ENCODE results near the gene USP30. TPM values are rescaled to one million over a fixed set of nuclear protein-coding genes. Genes with fewer than 3 reads are reported as not detected.
"Not testable (repeated sequence)": the region's sequence is repeated elsewhere in the genome, so short reads cannot be mapped to it uniquely, and the experiment has no call there.

USP30 gene
- total RNA-seq, 1 donor from 2014 or later = 9.4 TPM

- Histone ChIP-seq H3K27me3 (ENCODE audit: control insufficient read depth, insufficient read depth, low read length) (no peaks in the 10 kb centered on the region), H3K36me3 (ENCODE audit: control insufficient read depth, insufficient read depth, low read length) (no peaks in the 10 kb centered on the region), H3K4me3 (ENCODE audit: low read depth, low read length) (no peak overlapping the region)
- TF ChIP-seq, protein P1, sequence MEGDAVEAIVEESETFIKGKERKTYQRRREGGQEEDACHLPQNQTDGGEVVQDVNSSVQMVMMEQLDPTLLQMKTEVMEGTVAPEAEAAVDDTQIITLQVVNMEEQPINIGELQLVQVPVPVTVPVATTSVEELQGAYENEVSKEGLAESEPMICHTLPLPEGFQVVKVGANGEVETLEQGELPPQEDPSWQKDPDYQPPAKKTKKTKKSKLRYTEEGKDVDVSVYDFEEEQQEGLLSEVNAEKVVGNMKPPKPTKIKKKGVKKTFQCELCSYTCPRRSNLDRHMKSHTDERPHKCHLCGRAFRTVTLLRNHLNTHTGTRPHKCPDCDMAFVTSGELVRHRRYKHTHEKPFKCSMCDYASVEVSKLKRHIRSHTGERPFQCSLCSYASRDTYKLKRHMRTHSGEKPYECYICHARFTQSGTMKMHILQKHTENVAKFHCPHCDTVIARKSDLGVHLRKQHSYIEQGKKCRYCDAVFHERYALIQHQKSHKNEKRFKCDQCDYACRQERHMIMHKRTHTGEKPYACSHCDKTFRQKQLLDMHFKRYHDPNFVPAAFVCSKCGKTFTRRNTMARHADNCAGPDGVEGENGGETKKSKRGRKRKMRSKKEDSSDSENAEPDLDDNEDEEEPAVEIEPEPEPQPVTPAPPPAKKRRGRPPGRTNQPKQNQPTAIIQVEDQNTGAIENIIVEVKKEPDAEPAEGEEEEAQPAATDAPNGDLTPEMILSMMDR (IDR thresholded peaks at IDR 0.05; ENCODE audit: insufficient read depth, low read length, poor library complexity, severe bottlenecking) = no peak
- no peak for DNase-seq (ENCODE audit: low read depth)
These were observed 23.0 kb upstream of the USP30 start for GRCh38 chr12:109029411-109029810.

GRCh38 chr12:109033239-109034196, 18.9 kb upstream of the USP30 start:
- H3K27me3 ChIP-seq (ENCODE audit: control insufficient read depth, insufficient read depth, low read length) = no peaks in the 10 kb centered on the region
- no peak for DNase-seq (ENCODE audit: low read depth)
- no peak overlapping the region for H3K4me3 ChIP-seq (ENCODE audit: low read depth, low read length)
- TF ChIP-seq, protein P1 (IDR thresholded peaks at IDR 0.05; ENCODE audit: insufficient read depth, low read length, poor library complexity, severe bottlenecking) = no peak
- H3K36me3 ChIP-seq (ENCODE audit: control insufficient read depth, insufficient read depth, low read length) = no peaks in the 10 kb centered on the region

- no peaks in the 10 kb centered on the region for H3K36me3 ChIP-seq (ENCODE audit: control insufficient read depth, insufficient read depth, low read length)
- TF ChIP-seq, protein P1 (IDR thresholded peaks at IDR 0.05; ENCODE audit: insufficient read depth, low read length, poor library complexity, severe bottlenecking) = no peak
- no peaks in the 10 kb centered on the region for H3K27me3 ChIP-seq (ENCODE audit: control insufficient read depth, insufficient read depth, low read length)
- no peak for DNase-seq (ENCODE audit: low read depth)
- no peak overlapping the region for H3K4me3 ChIP-seq (ENCODE audit: low read depth, low read length)
These were observed 15.4 kb upstream of the USP30 start for GRCh38 chr12:109036975-109037374.

DNA sequence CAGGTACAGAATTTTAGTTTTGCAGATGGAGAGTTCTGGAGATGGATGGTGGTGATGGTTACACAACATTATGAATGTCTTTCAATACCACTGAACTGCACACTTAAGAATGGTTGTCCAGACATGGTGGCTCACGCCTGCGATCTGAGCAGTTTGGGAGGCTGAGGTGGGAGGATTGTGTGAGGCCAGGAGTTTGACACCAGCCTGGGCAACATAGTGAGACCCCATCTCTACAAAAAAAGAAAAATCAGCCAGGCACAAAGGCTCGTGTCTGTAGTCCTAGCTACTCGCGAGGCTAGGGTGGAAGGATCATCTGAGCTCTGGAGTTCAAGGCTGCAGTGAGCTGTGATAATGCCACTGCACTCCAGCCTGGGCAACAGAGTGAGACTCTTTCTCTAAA, 8.1 kb upstream of the USP30 start:
- H3K27me3 ChIP-seq (ENCODE audit: control insufficient read depth, insufficient read depth, low read length) = no peaks in the 10 kb centered on the region
- no peaks in the 10 kb centered on the region for H3K36me3 ChIP-seq (ENCODE audit: control insufficient read depth, insufficient read depth, low read length)
- TF ChIP-seq, protein P1 (IDR thresholded peaks at IDR 0.05; ENCODE audit: insufficient read depth, low read length, poor library complexity, severe bottlenecking) = no peak
- no peak overlapping the region for H3K4me3 ChIP-seq (ENCODE audit: low read depth, low read length)
- DNase-seq (ENCODE audit: low read depth) = no peak

- TF ChIP-seq, protein P1 (IDR thresholded peaks at IDR 0.05; ENCODE audit: insufficient read depth, low read length, poor library complexity, severe bottlenecking) = no peak
- Histone ChIP-seq H3K27me3 (ENCODE audit: control insufficient read depth, insufficient read depth, low read length) (no peaks in the 10 kb centered on the region), H3K4me3 (ENCODE audit: low read depth, low read length) (no peak overlapping the region), H3K36me3 (ENCODE audit: control insufficient read depth, insufficient read depth, low read length) (no peaks in the 10 kb centered on the region)
- no peak for DNase-seq (ENCODE audit: low read depth)
These were observed 5.1 kb upstream of the USP30 start for GRCh38 chr12:109047081-109047805.

DNA sequence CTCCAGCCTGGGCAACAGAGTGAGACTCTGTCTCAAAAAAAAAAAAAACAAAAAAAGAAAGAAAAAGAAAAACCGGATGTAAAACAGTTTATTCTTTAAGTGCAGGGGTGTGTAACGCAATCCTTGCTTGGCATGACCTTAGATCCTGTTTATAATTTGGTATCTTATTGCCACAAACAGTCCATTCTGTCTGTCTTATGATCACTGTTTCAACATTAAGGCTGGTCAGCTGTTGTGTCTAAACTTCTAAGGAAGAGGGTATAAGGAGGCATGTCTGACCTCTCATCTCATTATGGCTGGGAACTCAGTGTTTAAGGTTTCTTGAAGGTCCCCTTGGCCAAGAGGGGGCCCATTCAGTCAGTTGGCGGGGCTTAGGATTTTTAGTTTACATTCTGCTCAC, 3.7 kb upstream of the USP30 start:
- not testable (repeated sequence) for H3K4me3 ChIP-seq (ENCODE audit: low read depth, low read length); H3K27me3 ChIP-seq (ENCODE audit: control insufficient read depth, insufficient read depth, low read length); H3K36me3 ChIP-seq (ENCODE audit: control insufficient read depth, insufficient read depth, low read length); DNase-seq (ENCODE audit: low read depth)

DNA sequence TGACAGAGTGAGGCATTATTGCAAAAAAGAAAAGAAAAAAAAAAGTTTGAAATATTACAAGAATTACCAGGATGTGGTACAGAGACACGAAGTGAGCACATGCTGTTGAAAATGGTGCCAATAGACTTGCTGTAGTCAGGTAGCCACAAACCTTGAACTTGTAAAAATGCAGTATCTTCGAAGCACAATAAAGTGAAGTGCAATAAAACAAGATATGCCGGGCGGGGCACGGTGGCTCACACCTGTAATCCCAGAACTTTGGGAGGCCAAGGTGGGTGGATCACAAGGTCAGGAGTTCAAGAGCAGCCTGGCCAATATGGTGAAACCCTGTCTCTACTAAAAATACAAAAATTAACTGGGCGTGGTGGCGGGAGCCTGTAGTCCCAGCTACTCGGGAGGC, 2.6 kb upstream of the USP30 start:
- H3K36me3 ChIP-seq (ENCODE audit: control insufficient read depth, insufficient read depth, low read length); H3K4me3 ChIP-seq (ENCODE audit: low read depth, low read length); H3K27me3 ChIP-seq (ENCODE audit: control insufficient read depth, insufficient read depth, low read length); DNase-seq (ENCODE audit: low read depth): not testable (repeated sequence)

Measured in kidney epithelial cell (primary cell).